Lung (tissue), 12 donors: ENCODE measurements around the gene DNAJB4. TPM values are rescaled to one million over a fixed set of nuclear protein-coding genes. Genes with fewer than 3 reads are reported as not detected.
"Not testable (repeated sequence)": the region's sequence is repeated elsewhere in the genome, so short reads cannot be mapped to it uniquely, and the experiment has no call there.

ENCODE experiments used
- ATAC-seq: fragments of 200-7000 bp; cut with Tn5 transposase; one replicate; pipeline ENCODE4 v1.9.1; 2020; ENCODE audit warnings: moderate number of reproducible peaks; ENCODE audit not compliant: insufficient read depth, low FRiP score
- DNase-seq, 3 donors: peaks; one replicate each; pipeline ENCODE4 v3.0.0-alpha.2; 2013 to 2017
- H3K27ac ChIP-seq, 2 donors: one replicate each; pipeline ENCODE4 v1.5.1; 2013; ENCODE audit warnings: mild to moderate bottlenecking in 2 of 2, moderate library complexity in 2 of 2, control low read depth in 1 of 2, inconsistent platforms in 1 of 2, low read depth in 1 of 2, low read length in 1 of 2
- H3K27me3 ChIP-seq, 3 donors: one replicate each; pipeline ENCODE4 v1.5.1; 2013; ENCODE audit warnings: low read length in 2 of 3; ENCODE audit not compliant: control insufficient read depth in 3 of 3, insufficient read depth in 3 of 3
- H3K36me3 ChIP-seq, 4 donors: one replicate each; pipeline ENCODE4 v1.5.1; 2013; ENCODE audit warnings: low read length in 4 of 4, mild to moderate bottlenecking in 1 of 4, moderate library complexity in 1 of 4; ENCODE audit not compliant: control insufficient read depth in 4 of 4, insufficient read depth in 4 of 4
- H3K4me1 ChIP-seq, 5 donors: one replicate each; pipeline ENCODE4 v1.5.1; 2013; ENCODE audit warnings: low read length in 5 of 5, mild to moderate bottlenecking in 2 of 5, moderate library complexity in 1 of 5; ENCODE audit not compliant: control insufficient read depth in 5 of 5, insufficient read depth in 5 of 5
- H3K4me3 ChIP-seq: one replicate; pipeline ENCODE4 v1.5.1; 2013; ENCODE audit warnings: mild to moderate bottlenecking, control low read depth, moderate library complexity
- H3K9ac ChIP-seq, 2 donors: one replicate each; pipeline ENCODE4 v1.5.1; 2013; ENCODE audit warnings: low read length in 2 of 2, control low read depth in 1 of 2; ENCODE audit not compliant: insufficient read depth in 1 of 2
- H3K9me3 ChIP-seq, 4 donors: one replicate each; pipeline ENCODE4 v1.5.1; 2013; ENCODE audit warnings: low read length in 3 of 4, mild to moderate bottlenecking in 1 of 4, moderate library complexity in 1 of 4; ENCODE audit not compliant: control insufficient read depth in 4 of 4, insufficient read depth in 3 of 4
- WGBS, 2 donors: extraction: QIAGEN DNeasy Blood & Tissue Kit; methylation state at CpG; one replicate each; pipeline ENCODE4 v1.1.7; 2013; 5-methylcytosine and 5-hydroxymethylcytosine counted together
- polyA plus RNA-seq, 2 donors: library from polyadenylated mRNA; stranded (reverse); fragments of 200-250 nt; gene quantifications; one replicate each; pipeline ENCODE4 v1.2.1, GENCODE V29; 2013
- total RNA-seq, 2 donors: library from RNA; depleted of rRNA in 1 of 2; stranded (reverse); fragments of >200 nt in 1 of 2; gene quantifications; one replicate each; pipeline ENCODE4 v1.2.1, GENCODE V29; 2014 to 2021
- TF ChIP-seq, protein P1 (sequence below): IDR thresholded peaks from 2 replicates; pipeline ENCODE4 v1.5.1; 2012; ENCODE audit warnings: mild to moderate bottlenecking; ENCODE audit errors: control extremely low read depth, extremely low read depth
- donor health status: control.
- donor health status: control.
- donor health status: Bipolar disorder and iron deficiency.
- donor health status: healthy.
- donor health status: DM: yes; HTN: yes; CAD: no.

The DNAJB4 gene
- total and polyA plus RNA-seq, 4 donors = 8.3 to 88.7 (median 21.1) TPM

DNA sequence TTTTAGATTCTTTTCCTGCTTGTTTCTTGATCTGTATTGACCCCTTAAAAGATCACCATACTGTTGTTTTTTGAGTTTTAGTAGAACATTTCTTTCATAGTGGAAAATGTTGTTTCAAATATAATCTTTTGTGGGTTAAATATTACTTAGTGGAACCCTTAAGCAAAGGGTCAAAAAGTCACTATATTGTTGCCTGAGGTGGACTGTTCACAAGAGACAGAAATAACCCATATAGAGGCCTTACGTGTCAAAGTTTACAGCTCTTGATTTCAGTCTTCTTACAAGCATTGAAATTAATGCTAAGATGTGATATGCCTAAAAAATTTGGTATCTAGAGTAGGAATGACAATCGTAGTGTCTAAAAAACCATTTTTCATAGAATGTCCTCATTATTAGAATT, 6.3 kb downstream of the DNAJB4 start:
- WGBS, 2 donors = 91 to 95% methylated on average over 2 of the region's 2 CpGs
- TF ChIP-seq, protein P1, sequence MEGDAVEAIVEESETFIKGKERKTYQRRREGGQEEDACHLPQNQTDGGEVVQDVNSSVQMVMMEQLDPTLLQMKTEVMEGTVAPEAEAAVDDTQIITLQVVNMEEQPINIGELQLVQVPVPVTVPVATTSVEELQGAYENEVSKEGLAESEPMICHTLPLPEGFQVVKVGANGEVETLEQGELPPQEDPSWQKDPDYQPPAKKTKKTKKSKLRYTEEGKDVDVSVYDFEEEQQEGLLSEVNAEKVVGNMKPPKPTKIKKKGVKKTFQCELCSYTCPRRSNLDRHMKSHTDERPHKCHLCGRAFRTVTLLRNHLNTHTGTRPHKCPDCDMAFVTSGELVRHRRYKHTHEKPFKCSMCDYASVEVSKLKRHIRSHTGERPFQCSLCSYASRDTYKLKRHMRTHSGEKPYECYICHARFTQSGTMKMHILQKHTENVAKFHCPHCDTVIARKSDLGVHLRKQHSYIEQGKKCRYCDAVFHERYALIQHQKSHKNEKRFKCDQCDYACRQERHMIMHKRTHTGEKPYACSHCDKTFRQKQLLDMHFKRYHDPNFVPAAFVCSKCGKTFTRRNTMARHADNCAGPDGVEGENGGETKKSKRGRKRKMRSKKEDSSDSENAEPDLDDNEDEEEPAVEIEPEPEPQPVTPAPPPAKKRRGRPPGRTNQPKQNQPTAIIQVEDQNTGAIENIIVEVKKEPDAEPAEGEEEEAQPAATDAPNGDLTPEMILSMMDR = no peak
- H3K9me3 ChIP-seq = no peaks in the 10 kb centered on the region
- no peaks in the 10 kb centered on the region for H3K27me3 ChIP-seq
- H3K4me1 ChIP-seq = peaks cover 0 to 19% (median 3%) of the 10 kb centered on the region in 5 donors
- no peak for DNase-seq
- ATAC-seq = no peak
- H3K36me3 ChIP-seq = peaks cover 1 to 14% (median 3%) of the 10 kb centered on the region in 4 donors
- no peak overlapping the region for H3K4me3 ChIP-seq
- H3K9ac ChIP-seq = no peak overlapping the region
- no peak overlapping the region for H3K27ac ChIP-seq

DNA sequence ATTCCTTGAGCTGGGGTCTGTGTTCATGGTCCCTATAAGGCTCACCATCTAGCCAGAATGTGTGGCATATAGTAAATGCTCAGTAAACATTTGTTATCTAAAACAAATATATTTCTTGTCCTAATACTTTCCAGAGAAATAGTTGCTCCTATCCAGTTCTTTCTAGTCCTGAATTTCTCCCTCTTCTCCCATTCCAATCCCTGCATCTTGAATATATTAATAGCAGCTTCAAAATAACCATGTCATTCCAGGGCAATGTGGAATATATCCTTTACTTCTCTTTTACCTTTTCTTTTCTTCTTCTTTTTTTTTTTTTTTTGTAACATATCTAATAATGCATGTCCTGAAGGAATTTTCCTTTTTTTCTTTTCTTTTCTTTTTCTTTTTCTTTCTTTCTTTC, 10.4 kb downstream of the DNAJB4 start:
- Histone ChIP-seq H3K27ac (no peak overlapping the region), H3K9ac (no peak overlapping the region), H3K27me3 (no peaks in the 10 kb centered on the region), H3K4me1 (peaks cover 0 to 5% (median 0%) of the 10 kb centered on the region in 5 donors), H3K4me3 (no peak overlapping the region), H3K36me3 (peaks cover 1 to 21% (median 4%) of the 10 kb centered on the region in 4 donors), H3K9me3 (no peaks in the 10 kb centered on the region)
- no peak for DNase-seq
- TF ChIP-seq, protein P1 = no peak
- no peak for ATAC-seq

DNA sequence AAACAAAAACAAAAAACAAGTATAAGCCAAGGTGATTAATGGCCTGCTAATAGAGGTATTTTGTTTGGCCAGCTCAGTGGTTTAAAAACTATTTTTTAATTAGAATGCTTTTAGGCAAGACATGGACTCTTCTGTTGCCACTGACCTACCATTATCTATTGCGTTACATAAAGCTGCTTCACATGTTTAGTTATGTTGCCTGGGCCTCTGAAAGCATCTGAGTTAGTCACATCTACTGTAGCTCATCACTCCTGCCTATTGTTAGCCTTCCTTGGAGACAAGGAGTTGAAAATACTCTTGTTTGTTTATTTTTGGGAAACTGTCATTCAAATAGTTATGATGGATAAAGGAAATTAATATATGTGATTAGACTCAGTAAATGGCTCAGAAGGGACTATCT, 14.3 kb downstream of the DNAJB4 start:
- Histone ChIP-seq H3K4me3 (no peak overlapping the region), H3K4me1 (peaks cover 0 to 2% (median 0%) of the 10 kb centered on the region in 5 donors), H3K27me3 (no peaks in the 10 kb centered on the region), H3K9ac (no peak overlapping the region), H3K36me3 (peaks cover 1 to 16% (median 4%) of the 10 kb centered on the region in 4 donors), H3K27ac (no peak overlapping the region), H3K9me3 (no peaks in the 10 kb centered on the region)
- DNase-seq (no peak), ATAC-seq (no peak)
- 89 to 97% methylated on average over 1 of the region's 1 CpG for WGBS, 2 donors
- TF ChIP-seq, protein P1 = no peak

DNA sequence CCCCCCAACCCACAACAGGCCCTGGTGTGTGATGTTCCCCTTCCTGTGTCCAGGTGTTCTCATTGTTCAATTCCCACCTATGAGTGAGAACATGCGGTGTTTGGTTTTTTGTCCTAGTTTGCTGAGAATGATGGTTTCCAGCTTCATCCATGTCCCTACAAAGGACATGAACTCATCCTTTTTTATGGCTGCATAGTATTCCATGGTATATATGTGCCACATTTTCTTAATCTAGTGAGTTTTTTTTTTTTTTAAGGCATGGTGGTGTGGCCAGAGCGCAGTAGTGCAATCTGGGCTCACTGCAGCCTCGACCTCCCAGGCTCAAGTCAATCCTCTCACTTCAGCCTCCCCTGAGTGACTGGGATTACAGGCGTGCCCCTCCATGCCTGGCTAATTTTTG, 16.4 kb downstream of the DNAJB4 start:
- H3K27me3 ChIP-seq, ATAC-seq, H3K36me3 ChIP-seq, H3K4me3 ChIP-seq, H3K27ac ChIP-seq, H3K9ac ChIP-seq, H3K9me3 ChIP-seq, DNase-seq, H3K4me1 ChIP-seq: not testable (repeated sequence)
- WGBS, 2 donors = 93 to 99% methylated on average over 4 of the region's 4 CpGs
